GM23338 (cell line): ENCODE results near the gene SMYD3. TPM values are rescaled to one million over a fixed set of nuclear protein-coding genes. Genes with fewer than 3 reads are reported as not detected.

Experiments
- ATAC-seq: fragments of 200-7000 bp; cut with Tn5 transposase; 3 replicates; pipeline ENCODE4 v1.9.1; 2020
- DNase-seq: peaks from one replicate; pipeline ENCODE4 v3.0.0-alpha.2; 2015; ENCODE audit warnings: low spot score
- H2AFZ ChIP-seq: fragments of 200-600 bp; sonication (generic); 2 replicates; pipeline ENCODE4 v1.8.0; 2016; ENCODE audit warnings: antibody characterized with exemption, mild to moderate bottlenecking, moderate library complexity
- H3F3A ChIP-seq: fragments of 200-600 bp; sonication (generic); replicated peaks from 2 replicates; pipeline ENCODE4 v1.8.0; 2017; ENCODE audit warnings: antibody characterized with exemption, mixed run types, low read depth
- H3K27ac ChIP-seq: fragments of 200-600 bp; sonication (generic); 2 replicates; pipeline ENCODE4 v1.6.1; 2016; ENCODE audit warnings: low read depth
- H3K27me3 ChIP-seq: fragments of 200-600 bp; sonication (generic); 2 replicates; pipeline ENCODE4 v1.8.0; 2016; ENCODE audit warnings: mild to moderate bottlenecking, mixed run types, moderate library complexity; ENCODE audit not compliant: insufficient read depth
- H3K36me3 ChIP-seq: fragments of 200-600 bp; sonication (generic); 2 replicates; pipeline ENCODE4 v1.8.0; 2016; ENCODE audit warnings: mild to moderate bottlenecking; ENCODE audit not compliant: insufficient read depth
- H3K4me1 ChIP-seq: fragments of 200-600 bp; sonication (generic); 2 replicates; pipeline ENCODE4 v1.8.0; 2016; ENCODE audit warnings: mild to moderate bottlenecking, moderate library complexity; ENCODE audit not compliant: insufficient read depth
- H3K4me2 ChIP-seq: fragments of 200-600 bp; sonication (generic); 2 replicates; pipeline ENCODE4 v1.7.1; 2017; ENCODE audit warnings: mixed run types
- H3K4me3 ChIP-seq: fragments of 200-600 bp; sonication (generic); 2 replicates; pipeline ENCODE4 v1.6.1; 2016; ENCODE audit warnings: mixed run types
- H3K79me2 ChIP-seq: fragments of 200-600 bp; sonication (generic); replicated peaks from 2 replicates; pipeline ENCODE4 v1.8.0; 2017; ENCODE audit warnings: mild to moderate bottlenecking; ENCODE audit not compliant: insufficient read depth
- H3K9me2 ChIP-seq: fragments of 200-600 bp; sonication (generic); 2 replicates; pipeline ENCODE4 v1.8.0; 2017; ENCODE audit not compliant: insufficient read depth
- H4K20me1 ChIP-seq: fragments of 200-600 bp; sonication (generic); replicated peaks from 2 replicates; pipeline ENCODE4 v1.8.0; 2017; ENCODE audit warnings: mild to moderate bottlenecking; ENCODE audit not compliant: insufficient read depth
- H3K27ac Mint-ChIP-seq: 2 replicates; pipeline ENCODE4 v1.8.0; 2020; ENCODE audit warnings: inconsistent platforms, mild to moderate bottlenecking, moderate library complexity, mixed read lengths
- H3K27me3 Mint-ChIP-seq: 3 replicates; pipeline ENCODE4 v1.8.0; 2022; ENCODE audit warnings: low read depth, mild to moderate bottlenecking, moderate library complexity, mixed read lengths, inconsistent platforms; ENCODE audit not compliant: insufficient read depth, poor library complexity
- H3K36me3 Mint-ChIP-seq: 3 replicates; pipeline ENCODE4 v1.8.0; 2021; ENCODE audit warnings: low read depth, mild to moderate bottlenecking, inconsistent platforms, moderate library complexity, mixed read lengths
- H3K4me1 Mint-ChIP-seq: 3 replicates; pipeline ENCODE4 v1.8.0; 2020; ENCODE audit warnings: mild to moderate bottlenecking, inconsistent platforms, mixed read lengths
- H3K4me3 Mint-ChIP-seq: 3 replicates; pipeline ENCODE4 v1.8.0; 2021; ENCODE audit warnings: moderate library complexity, mild to moderate bottlenecking, inconsistent platforms, mixed read lengths
- H3K9me3 Mint-ChIP-seq: 3 replicates; pipeline ENCODE4 v1.8.0; 2020; ENCODE audit warnings: moderate library complexity, mild to moderate bottlenecking, inconsistent platforms, mixed read lengths
- CREB1 ChIP-seq: fragments of 250-450 bp; sonication (Bioruptor Pico); IDR thresholded peaks from 2 replicates; pipeline ENCODE4 v1.5.0; 2020; ENCODE audit warnings: low read depth, mild to moderate bottlenecking, moderate library complexity
- CTCF ChIP-seq, 2 experiments: fragments of 200-600 bp in 1 of 2; sonication (generic) in 1 of 2; conservative IDR thresholded peaks; 2 replicates each; pipeline versions ENCODE4 v1.5.1 to v1.6.1; 2016 to 2017; ENCODE audit warnings: antibody characterized with exemption in 2 of 2, low read depth in 2 of 2, mild to moderate bottlenecking in 2 of 2, moderate library complexity in 1 of 2
- ETS1 ChIP-seq: IDR thresholded peaks from 2 replicates; pipeline ENCODE4 v1.6.1; 2016; ENCODE audit warnings: antibody characterized with exemption
- EZH2 ChIP-seq: fragments of 200-600 bp; sonication (generic); IDR thresholded peaks from one replicate; pipeline ENCODE4 v1.8.0; 2017; ENCODE audit warnings: antibody characterized with exemption, mild to moderate bottlenecking, low read depth; ENCODE audit not compliant: unreplicated experiment
- EZH2phosphoT487 ChIP-seq: fragments of 200-600 bp; sonication (generic); IDR thresholded peaks from one replicate; pipeline ENCODE4 v1.8.1; 2018; ENCODE audit warnings: antibody characterized with exemption; ENCODE audit not compliant: unreplicated experiment
- JUNB ChIP-seq: IDR thresholded peaks from one replicate; pipeline ENCODE4 v1.6.1; 2016; ENCODE audit warnings: antibody characterized with exemption; ENCODE audit not compliant: unreplicated experiment
- NANOG ChIP-seq: IDR thresholded peaks from 2 replicates; pipeline ENCODE4 v1.6.1; 2016; ENCODE audit warnings: antibody characterized with exemption, borderline replicate concordance
- POLR2AphosphoS5 ChIP-seq: IDR thresholded peaks from 2 replicates; pipeline ENCODE4 v1.6.1; 2016; ENCODE audit warnings: antibody characterized with exemption, low read depth
- REST ChIP-seq: IDR thresholded peaks from one replicate; pipeline ENCODE4 v1.6.1; 2018; ENCODE audit warnings: antibody characterized with exemption; ENCODE audit not compliant: unreplicated experiment
- STAT1 ChIP-seq: IDR thresholded peaks from one replicate; pipeline ENCODE4 v1.6.1; 2016; ENCODE audit warnings: antibody characterized with exemption; ENCODE audit not compliant: unreplicated experiment
- ZNF114 ChIP-seq: fragments of 250-450 bp; sonication (Bioruptor Pico); IDR thresholded peaks from 2 replicates; pipeline ENCODE4 v1.5.0; 2020; ENCODE audit warnings: mild to moderate bottlenecking, moderate library complexity
- ZNF331 ChIP-seq: fragments of 250-450 bp; sonication (Bioruptor Pico); IDR thresholded peaks from 2 replicates; pipeline ENCODE4 v1.5.0; 2020; ENCODE audit warnings: low read depth, mild to moderate bottlenecking, moderate library complexity
- ZNF462 ChIP-seq: fragments of 250-450 bp; sonication (Bioruptor Pico); IDR thresholded peaks from 2 replicates; pipeline ENCODE4 v1.5.0; 2020; ENCODE audit warnings: mild to moderate bottlenecking, moderate library complexity
- polyA plus RNA-seq: library from polyadenylated mRNA; unstranded; fragments of >200 nt; fragmentation: Nextera tagmentation; extraction: Ambion mirVana; gene quantifications from 2 replicates; pipeline ENCODE4 v1.2.1, GENCODE V29; 2016
- total RNA-seq: library from RNA; depleted of rRNA; stranded (reverse); fragments of >200 nt; shearing (Covaris generic); gene quantifications from 2 replicates; pipeline ENCODE4 v1.2.3, GENCODE V29; 2014

Gene SMYD3
- total and polyA plus RNA-seq, 2 experiments from 2014 or later: 31.8 to 34.4 TPM

- no peaks in the 10 kb centered on the region for H3K27me3 ChIP-seq
- H3K79me2 ChIP-seq: no peaks in the 10 kb centered on the region
- Mint-ChIP-seq H3K9me3 (no peaks in the 10 kb centered on the region), H3K4me3 (no peak overlapping the region), H3K36me3 (no peaks in the 10 kb centered on the region), H3K4me1 (no peaks in the 10 kb centered on the region; the same call in 2 of the 3 replicates), H3K27me3 (peaks cover 3% of the 10 kb centered on the region), H3K27ac (no peak overlapping the region)
- no peak overlapping the region for H3K4me2 ChIP-seq
- no peak overlapping the region for H3K4me3 ChIP-seq
- no peak overlapping the region for H2AFZ ChIP-seq
- TF ChIP-seq REST (no peak), ETS1 (no peak), EZH2 (no peak), CREB1 (CRISPR knock-in tag) (no peak), STAT1 (no peak), NANOG (no peak), ZNF331 (CRISPR knock-in tag) (no peak), ZNF114 (CRISPR knock-in tag) (no peak), CTCF (conservative IDR thresholded peaks at IDR 0.05; ENCODE audit: low read depth in 2 of 2) (no peak), POLR2AphosphoS5 (no peak), JUNB (no peak), ZNF462 (CRISPR knock-in tag) (no peak), EZH2phosphoT487 (no peak)
- H3K27ac ChIP-seq: no peak overlapping the region
- no peaks in the 10 kb centered on the region for H4K20me1 ChIP-seq
- H3K4me1 ChIP-seq: no peaks in the 10 kb centered on the region
- no peaks in the 10 kb centered on the region for H3F3A ChIP-seq
- no peak for ATAC-seq
- H3K9me2 ChIP-seq: no peaks in the 10 kb centered on the region
- H3K36me3 ChIP-seq: no peaks in the 10 kb centered on the region
- no peak for DNase-seq
These were observed 327.7 kb downstream of the SMYD3 start for GRCh38 chr1:246179401-246179800.
